ENCODE results near the gene RTN4. TPM values are rescaled to one million over a fixed set of nuclear protein-coding genes. Genes with fewer than 3 reads are reported as not detected.

RTN4 gene, protein sequence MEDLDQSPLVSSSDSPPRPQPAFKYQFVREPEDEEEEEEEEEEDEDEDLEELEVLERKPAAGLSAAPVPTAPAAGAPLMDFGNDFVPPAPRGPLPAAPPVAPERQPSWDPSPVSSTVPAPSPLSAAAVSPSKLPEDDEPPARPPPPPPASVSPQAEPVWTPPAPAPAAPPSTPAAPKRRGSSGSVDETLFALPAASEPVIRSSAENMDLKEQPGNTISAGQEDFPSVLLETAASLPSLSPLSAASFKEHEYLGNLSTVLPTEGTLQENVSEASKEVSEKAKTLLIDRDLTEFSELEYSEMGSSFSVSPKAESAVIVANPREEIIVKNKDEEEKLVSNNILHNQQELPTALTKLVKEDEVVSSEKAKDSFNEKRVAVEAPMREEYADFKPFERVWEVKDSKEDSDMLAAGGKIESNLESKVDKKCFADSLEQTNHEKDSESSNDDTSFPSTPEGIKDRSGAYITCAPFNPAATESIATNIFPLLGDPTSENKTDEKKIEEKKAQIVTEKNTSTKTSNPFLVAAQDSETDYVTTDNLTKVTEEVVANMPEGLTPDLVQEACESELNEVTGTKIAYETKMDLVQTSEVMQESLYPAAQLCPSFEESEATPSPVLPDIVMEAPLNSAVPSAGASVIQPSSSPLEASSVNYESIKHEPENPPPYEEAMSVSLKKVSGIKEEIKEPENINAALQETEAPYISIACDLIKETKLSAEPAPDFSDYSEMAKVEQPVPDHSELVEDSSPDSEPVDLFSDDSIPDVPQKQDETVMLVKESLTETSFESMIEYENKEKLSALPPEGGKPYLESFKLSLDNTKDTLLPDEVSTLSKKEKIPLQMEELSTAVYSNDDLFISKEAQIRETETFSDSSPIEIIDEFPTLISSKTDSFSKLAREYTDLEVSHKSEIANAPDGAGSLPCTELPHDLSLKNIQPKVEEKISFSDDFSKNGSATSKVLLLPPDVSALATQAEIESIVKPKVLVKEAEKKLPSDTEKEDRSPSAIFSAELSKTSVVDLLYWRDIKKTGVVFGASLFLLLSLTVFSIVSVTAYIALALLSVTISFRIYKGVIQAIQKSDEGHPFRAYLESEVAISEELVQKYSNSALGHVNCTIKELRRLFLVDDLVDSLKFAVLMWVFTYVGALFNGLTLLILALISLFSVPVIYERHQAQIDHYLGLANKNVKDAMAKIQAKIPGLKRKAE
- 106 and 162 TPM in 2 replicates for total RNA-seq

DNA sequence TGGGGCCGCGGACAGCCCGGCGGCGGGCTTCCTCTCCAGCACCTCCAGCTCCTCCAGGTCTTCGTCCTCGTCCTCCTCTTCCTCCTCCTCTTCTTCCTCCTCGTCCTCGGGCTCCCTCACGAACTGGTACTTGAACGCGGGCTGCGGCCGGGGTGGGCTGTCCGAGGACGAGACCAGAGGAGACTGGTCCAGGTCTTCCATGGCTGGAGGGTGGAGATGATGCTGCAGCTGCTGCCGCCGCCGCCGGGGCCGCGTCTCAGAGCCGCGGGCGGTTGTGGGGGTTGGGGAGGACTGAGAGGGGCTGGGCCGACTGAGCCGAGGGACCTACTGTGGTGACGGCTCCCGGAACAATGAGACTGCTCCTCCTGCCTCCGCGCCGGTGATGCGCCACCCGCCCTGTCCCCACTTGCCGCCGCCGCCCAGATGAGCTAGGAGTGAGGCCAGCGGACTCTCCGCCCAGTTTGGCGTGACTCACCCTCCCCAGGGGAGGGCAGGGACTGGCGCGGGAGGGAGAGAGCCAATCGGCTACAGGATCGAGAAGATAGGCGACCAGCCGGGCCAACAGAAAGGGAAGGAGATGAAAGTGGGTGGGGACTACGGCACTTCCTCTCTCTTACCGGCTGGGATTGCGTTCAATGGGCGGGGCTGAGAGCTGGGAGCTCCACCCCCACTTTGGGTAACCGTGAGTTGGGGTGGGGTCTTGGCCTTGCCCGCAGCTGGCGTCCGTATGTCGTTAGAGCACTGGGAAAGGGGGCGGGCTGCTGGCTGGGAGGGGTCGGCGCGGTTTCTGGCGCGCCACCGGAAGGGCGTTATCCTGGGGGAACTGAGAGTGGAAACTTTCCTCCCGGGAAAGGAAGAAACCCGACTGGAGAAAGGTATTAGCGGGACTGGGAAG lies at the start of gene RTN4:
Gene RTN4 (minus strand): TSS at position 352 of the 895 bp plus-strand sequence. CDS start 151 bp downstream, at position 201.
- TF ChIP-seq, protein P1, sequence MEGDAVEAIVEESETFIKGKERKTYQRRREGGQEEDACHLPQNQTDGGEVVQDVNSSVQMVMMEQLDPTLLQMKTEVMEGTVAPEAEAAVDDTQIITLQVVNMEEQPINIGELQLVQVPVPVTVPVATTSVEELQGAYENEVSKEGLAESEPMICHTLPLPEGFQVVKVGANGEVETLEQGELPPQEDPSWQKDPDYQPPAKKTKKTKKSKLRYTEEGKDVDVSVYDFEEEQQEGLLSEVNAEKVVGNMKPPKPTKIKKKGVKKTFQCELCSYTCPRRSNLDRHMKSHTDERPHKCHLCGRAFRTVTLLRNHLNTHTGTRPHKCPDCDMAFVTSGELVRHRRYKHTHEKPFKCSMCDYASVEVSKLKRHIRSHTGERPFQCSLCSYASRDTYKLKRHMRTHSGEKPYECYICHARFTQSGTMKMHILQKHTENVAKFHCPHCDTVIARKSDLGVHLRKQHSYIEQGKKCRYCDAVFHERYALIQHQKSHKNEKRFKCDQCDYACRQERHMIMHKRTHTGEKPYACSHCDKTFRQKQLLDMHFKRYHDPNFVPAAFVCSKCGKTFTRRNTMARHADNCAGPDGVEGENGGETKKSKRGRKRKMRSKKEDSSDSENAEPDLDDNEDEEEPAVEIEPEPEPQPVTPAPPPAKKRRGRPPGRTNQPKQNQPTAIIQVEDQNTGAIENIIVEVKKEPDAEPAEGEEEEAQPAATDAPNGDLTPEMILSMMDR (IDR thresholded peaks at IDR 0.05; ENCODE audit: insufficient read depth, low read length, severe bottlenecking) = peak; percentile 7
- no peaks in the 10 kb centered on the region for H3K27me3 ChIP-seq (ENCODE audit: control insufficient read depth, insufficient read depth, low read length)
- FAIRE-seq = no peak

DNA sequence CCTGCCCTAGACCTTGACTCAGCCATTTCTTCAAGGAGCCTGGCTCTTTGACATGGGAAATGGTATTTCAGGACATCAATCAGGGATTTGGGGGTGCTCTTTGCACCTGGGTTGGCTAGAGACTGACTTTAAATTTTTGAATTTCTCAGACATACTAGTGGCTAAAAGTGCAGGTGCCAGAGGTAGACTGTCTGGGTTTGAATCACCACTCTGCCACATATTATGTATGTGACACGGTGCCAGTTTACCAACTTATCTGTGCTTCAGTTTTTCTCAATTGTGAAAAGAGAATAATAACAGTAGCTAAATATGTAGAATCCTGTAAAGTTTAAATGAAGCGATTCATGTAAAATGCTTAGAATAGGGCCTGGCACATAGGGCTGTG lies 49.2 kb upstream of the RTN4 start:
- H3K4me3 ChIP-seq (ENCODE audit: low read depth, low read length) = no peak overlapping the region
- H3K36me3 ChIP-seq (ENCODE audit: control insufficient read depth, insufficient read depth, low read length) = no peaks in the 10 kb centered on the region
- FAIRE-seq (no peak), DNase-seq (ENCODE audit: low read depth) (no peak)
- no peaks in the 10 kb centered on the region for H3K27me3 ChIP-seq (ENCODE audit: control insufficient read depth, insufficient read depth, low read length)
- TF ChIP-seq, protein P1 (IDR thresholded peaks at IDR 0.05; ENCODE audit: insufficient read depth, low read length, severe bottlenecking) = no peak

More for the DNA sequence above, at the start of gene RTN4:
- peaks cover 1% of the 10 kb centered on the region for H3K36me3 ChIP-seq (ENCODE audit: control insufficient read depth, insufficient read depth, low read length)
- peak; percentile 95 for DNase-seq (ENCODE audit: low read depth)
- peak within 1 kb of the TSS; percentile 72 for H3K4me3 ChIP-seq (ENCODE audit: low read depth, low read length)

DNA sequence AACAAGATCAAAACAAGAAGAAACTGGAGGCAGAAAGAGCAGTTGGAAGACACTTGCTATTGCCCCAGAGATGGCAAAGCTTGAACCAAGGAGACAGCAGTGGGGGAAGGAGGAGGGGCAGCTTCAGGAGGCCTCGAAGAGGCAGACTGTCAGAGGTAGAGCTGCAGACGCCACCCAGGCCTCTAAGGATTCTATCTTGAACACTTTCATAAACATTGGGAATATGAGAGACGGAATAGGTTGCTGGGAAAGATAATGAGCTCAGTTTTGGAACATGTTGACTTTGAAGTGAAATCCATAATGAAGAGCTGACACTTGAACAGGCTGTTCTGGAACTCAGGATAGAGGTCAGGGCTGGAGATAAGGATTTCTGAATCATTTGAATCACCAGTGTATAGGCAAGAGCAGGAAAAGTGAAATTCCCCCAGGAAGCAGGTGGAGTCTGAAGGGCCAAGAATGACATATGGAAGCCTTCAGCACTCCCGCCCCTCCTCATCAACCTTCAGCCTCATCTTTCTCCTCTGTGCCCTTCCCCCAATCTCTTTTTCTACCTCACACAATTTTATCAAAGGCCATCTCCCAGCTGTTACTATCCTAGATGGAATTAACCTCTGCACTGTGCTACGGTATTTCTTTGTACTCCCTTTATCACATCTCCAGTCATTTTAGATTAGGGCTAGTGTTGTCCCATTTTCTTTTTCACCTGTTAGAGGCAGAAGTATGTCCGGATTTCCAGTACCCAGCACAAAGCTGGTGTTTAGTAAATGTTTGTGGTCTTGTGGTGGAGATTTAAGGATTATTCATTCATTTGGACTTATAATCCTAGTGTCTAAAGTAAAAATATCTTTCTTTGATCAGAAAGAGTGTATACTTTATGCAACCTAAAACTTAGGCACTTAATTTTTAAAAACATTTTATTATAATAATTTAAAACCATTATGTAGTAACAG lies 47.5 kb upstream of the RTN4 start:
- FAIRE-seq (no peak), DNase-seq (ENCODE audit: low read depth) (no peak)
- H3K4me3 ChIP-seq (ENCODE audit: low read depth, low read length) = no peak overlapping the region
- TF ChIP-seq, protein P1 (IDR thresholded peaks at IDR 0.05; ENCODE audit: insufficient read depth, low read length, severe bottlenecking) = no peak
- H3K27me3 ChIP-seq (ENCODE audit: control insufficient read depth, insufficient read depth, low read length) = no peaks in the 10 kb centered on the region
- no peaks in the 10 kb centered on the region for H3K36me3 ChIP-seq (ENCODE audit: control insufficient read depth, insufficient read depth, low read length)

- DNase-seq (ENCODE audit: low read depth) = no peak
Observed at GRCh38 chr2:55097082-55097460, 46.8 kb upstream of the RTN4 start.

More at GRCh38 chr2:55097082-55097460, 46.8 kb upstream of the RTN4 start:
- TF ChIP-seq, protein P1 (IDR thresholded peaks at IDR 0.05; ENCODE audit: insufficient read depth, low read length, severe bottlenecking) = no peak
- no peaks in the 10 kb centered on the region for H3K27me3 ChIP-seq (ENCODE audit: control insufficient read depth, insufficient read depth, low read length)
- no peaks in the 10 kb centered on the region for H3K36me3 ChIP-seq (ENCODE audit: control insufficient read depth, insufficient read depth, low read length)
- FAIRE-seq = no peak
- no peak overlapping the region for H3K4me3 ChIP-seq (ENCODE audit: low read depth, low read length)

Data from bronchial epithelial cell (primary cell).